Measurements from ENCODE around the gene PDE8B. TPM values are rescaled to one million over a fixed set of nuclear protein-coding genes. Genes with fewer than 3 reads are reported as not detected.

The PDE8B gene
- total RNA-seq, 1 donor from 2014 or later = 5.9 TPM

DNA sequence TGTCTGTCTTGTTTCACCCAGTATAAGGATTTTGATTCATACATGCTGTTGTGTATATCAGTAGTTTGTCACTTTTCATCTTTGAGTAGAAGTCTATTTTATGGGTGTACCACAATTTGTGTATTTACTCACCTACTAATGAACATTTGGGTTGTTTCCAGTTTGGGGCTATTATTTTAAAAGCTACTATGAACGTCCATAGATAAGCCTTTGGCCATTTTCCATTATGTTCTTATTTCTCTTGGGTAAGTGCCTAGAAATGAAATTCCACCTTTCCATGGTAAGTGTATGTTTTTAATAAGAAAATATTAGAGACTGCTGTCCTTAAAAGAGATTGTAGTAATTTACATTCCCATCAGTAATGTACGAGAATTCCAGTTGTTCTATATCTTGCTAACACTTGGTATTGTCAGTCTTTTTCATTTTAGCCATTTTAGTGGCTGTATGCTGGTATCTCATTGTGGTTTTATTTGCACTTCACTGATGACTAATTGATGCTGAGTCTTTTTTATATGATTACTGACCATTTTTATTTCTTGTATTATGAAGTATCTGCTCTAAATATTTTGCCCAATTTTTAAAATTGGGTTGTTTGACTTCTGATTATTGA lies 17.9 kb upstream of the PDE8B start:
- H3K4me3 ChIP-seq = no peak overlapping the region
- intact Hi-C loops (cut with micrococcal nuclease) = no loop called here
- DNase-seq = no peak
- no peak overlapping the region for H3K27ac ChIP-seq (replicated peaks)
- peaks cover 10% of the 10 kb centered on the region for H3K9me3 ChIP-seq (replicated peaks)
- TF ChIP-seq, protein P1, sequence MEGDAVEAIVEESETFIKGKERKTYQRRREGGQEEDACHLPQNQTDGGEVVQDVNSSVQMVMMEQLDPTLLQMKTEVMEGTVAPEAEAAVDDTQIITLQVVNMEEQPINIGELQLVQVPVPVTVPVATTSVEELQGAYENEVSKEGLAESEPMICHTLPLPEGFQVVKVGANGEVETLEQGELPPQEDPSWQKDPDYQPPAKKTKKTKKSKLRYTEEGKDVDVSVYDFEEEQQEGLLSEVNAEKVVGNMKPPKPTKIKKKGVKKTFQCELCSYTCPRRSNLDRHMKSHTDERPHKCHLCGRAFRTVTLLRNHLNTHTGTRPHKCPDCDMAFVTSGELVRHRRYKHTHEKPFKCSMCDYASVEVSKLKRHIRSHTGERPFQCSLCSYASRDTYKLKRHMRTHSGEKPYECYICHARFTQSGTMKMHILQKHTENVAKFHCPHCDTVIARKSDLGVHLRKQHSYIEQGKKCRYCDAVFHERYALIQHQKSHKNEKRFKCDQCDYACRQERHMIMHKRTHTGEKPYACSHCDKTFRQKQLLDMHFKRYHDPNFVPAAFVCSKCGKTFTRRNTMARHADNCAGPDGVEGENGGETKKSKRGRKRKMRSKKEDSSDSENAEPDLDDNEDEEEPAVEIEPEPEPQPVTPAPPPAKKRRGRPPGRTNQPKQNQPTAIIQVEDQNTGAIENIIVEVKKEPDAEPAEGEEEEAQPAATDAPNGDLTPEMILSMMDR (IDR thresholded peaks at IDR 0.05; ENCODE audit: borderline replicate concordance) = no peak
- H3K4me1 ChIP-seq = no peaks in the 10 kb centered on the region
- H3K27me3 ChIP-seq (ENCODE audit: low read depth) = no peaks in the 10 kb centered on the region
- H3K36me3 ChIP-seq = no peaks in the 10 kb centered on the region

GRCh38 chr5:77194762-77195161 lies 15.7 kb upstream of the PDE8B start:
- intact Hi-C loops (cut with micrococcal nuclease) = no loop called here
- TF ChIP-seq, protein P1 (IDR thresholded peaks at IDR 0.05; ENCODE audit: borderline replicate concordance) = no peak
- Histone ChIP-seq H3K4me1 (no peaks in the 10 kb centered on the region), H3K4me3 (no peak overlapping the region), H3K9me3 (replicated peaks) (peaks cover 20% of the 10 kb centered on the region), H3K27me3 (ENCODE audit: low read depth) (no peaks in the 10 kb centered on the region), H3K36me3 (no peaks in the 10 kb centered on the region), H3K27ac (replicated peaks) (no peak overlapping the region)
- DNase-seq = no peak

DNA sequence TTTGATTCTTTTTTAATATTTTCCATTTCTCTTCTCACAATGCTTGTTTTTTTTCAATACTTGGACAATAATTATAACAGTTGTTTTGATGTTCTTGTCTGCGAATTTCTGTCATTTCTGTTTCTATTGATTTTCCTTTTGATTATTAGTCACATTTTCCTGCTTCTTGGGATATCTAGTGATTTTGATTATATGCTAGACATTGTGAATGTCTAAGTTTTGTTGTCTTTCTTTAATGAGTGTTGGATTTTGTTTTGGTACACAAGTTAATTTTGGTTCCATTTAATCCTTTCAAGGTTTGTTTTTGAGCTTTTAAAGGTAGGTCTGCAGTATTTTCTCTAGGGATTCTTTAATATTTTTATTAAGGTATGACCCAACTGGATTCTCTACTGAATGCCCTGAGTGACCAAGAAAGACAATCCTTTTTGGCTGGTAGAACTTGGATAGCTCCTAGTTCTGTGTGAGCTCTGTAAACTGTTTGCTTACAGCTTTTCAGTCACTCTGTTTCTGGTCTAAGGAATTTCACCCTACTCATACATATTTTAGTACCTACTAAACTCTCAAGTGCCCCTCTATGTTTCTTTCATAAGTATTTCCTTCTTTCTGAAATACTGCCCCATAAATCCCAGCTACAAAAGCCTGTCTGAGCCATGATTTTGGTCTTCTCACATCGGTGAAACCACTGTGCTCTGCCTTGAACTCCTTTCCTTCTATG lies 12.5 kb upstream of the PDE8B start:
- no peaks in the 10 kb centered on the region for H3K36me3 ChIP-seq
- H3K4me3 ChIP-seq = no peak overlapping the region
- TF ChIP-seq, protein P1 (IDR thresholded peaks at IDR 0.05; ENCODE audit: borderline replicate concordance) = no peak
- intact Hi-C loops (cut with micrococcal nuclease) = no loop called here
- peaks cover 20% of the 10 kb centered on the region for H3K9me3 ChIP-seq (replicated peaks)
- H3K27me3 ChIP-seq (ENCODE audit: low read depth) = no peaks in the 10 kb centered on the region
- no peak for DNase-seq
- no peak overlapping the region for H3K27ac ChIP-seq (replicated peaks)
- H3K4me1 ChIP-seq = no peaks in the 10 kb centered on the region

DNA sequence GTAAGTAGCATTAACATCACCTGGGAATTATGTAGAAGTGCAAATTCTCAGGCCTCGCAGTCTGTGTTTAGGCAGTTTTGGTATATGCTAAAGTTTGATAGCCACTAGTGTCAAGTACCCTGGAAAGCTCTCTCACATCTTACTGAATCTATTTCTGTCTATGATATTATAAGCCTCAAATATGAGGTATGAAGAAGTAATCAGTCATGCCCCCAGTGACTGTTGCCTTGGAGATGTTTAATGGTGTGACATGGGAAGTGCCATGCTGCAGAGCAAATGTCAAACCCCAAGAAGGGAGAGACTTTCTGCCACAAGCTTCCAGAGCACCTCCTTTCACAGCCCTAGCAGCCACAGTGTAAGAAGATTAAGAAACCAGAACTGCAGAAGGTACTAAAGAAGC lies 9.8 kb upstream of the PDE8B start:
- Histone ChIP-seq H3K36me3 (no peaks in the 10 kb centered on the region), H3K27ac (replicated peaks) (no peak overlapping the region), H3K4me1 (no peaks in the 10 kb centered on the region), H3K9me3 (replicated peaks) (peaks cover 15% of the 10 kb centered on the region), H3K4me3 (no peak overlapping the region), H3K27me3 (ENCODE audit: low read depth) (no peaks in the 10 kb centered on the region)
- intact Hi-C loops (cut with micrococcal nuclease) = no loop called here
- TF ChIP-seq, protein P1 (IDR thresholded peaks at IDR 0.05; ENCODE audit: borderline replicate concordance) = no peak
- no peak for DNase-seq

GRCh38 chr5:77202145-77202544 lies 8.3 kb upstream of the PDE8B start:
- H3K36me3 ChIP-seq = no peaks in the 10 kb centered on the region
- H3K9me3 ChIP-seq (replicated peaks) = peaks cover 14% of the 10 kb centered on the region
- H3K4me3 ChIP-seq = no peak overlapping the region
- no peak overlapping the region for H3K27ac ChIP-seq (replicated peaks)
- no peaks in the 10 kb centered on the region for H3K4me1 ChIP-seq
- TF ChIP-seq, protein P1 (IDR thresholded peaks at IDR 0.05; ENCODE audit: borderline replicate concordance) = no peak
- H3K27me3 ChIP-seq (ENCODE audit: low read depth) = peaks cover 9% of the 10 kb centered on the region
- intact Hi-C loops (cut with micrococcal nuclease) = no loop called here
- no peak for DNase-seq
